GM04504 (cell line): Measurements from ENCODE around the gene FOXC1.

Source experiments
- DNase-seq: peaks from one replicate; pipeline ENCODE4 v3.0.0-alpha.2; 2012; ENCODE audit warnings: low read depth

Gene FOXC1

GRCh38 chr6:1609648-1610496 is at the start of gene FOXC1:
TSS of gene FOXC1 (plus strand) at chr6:1609915. CDS start at chr6:1610446, 531 bp downstream.
- DNase-seq: peak; percentile 74

- DNase-seq: no peak
Observed at GRCh38 chr6:1560281-1561058, 49.2 kb upstream of the FOXC1 start.

- no peak for DNase-seq
Observed at GRCh38 chr6:1561355-1561754, 48.4 kb upstream of the FOXC1 start.

- no peak for DNase-seq
Observed at GRCh38 chr6:1562171-1562955, 47.4 kb upstream of the FOXC1 start.

- no peak for DNase-seq
Observed at GRCh38 chr6:1569377-1569776, 40.3 kb upstream of the FOXC1 start.

GRCh38 chr6:1570848-1571247 is 38.9 kb upstream of the FOXC1 start:
- DNase-seq: no peak

GRCh38 chr6:1572892-1573291 is 36.8 kb upstream of the FOXC1 start:
- DNase-seq: no peak

- DNase-seq: no peak
Observed at GRCh38 chr6:1574083-1574761, 35.5 kb upstream of the FOXC1 start.

GRCh38 chr6:1574890-1575209 is 34.9 kb upstream of the FOXC1 start:
- no peak for DNase-seq

- DNase-seq: no peak
Observed at GRCh38 chr6:1575210-1576041, 34.3 kb upstream of the FOXC1 start.

- DNase-seq: no peak
Observed at GRCh38 chr6:1576166-1576565, 33.5 kb upstream of the FOXC1 start.

- no peak for DNase-seq
Observed at GRCh38 chr6:1576711-1577110, 33.0 kb upstream of the FOXC1 start.

GRCh38 chr6:1577146-1577680 is 32.5 kb upstream of the FOXC1 start:
- no peak for DNase-seq

- DNase-seq: no peak
Observed at GRCh38 chr6:1577896-1578745, 31.6 kb upstream of the FOXC1 start.

GRCh38 chr6:1579096-1579495 is 30.6 kb upstream of the FOXC1 start:
- DNase-seq: no peak

GRCh38 chr6:1580109-1580508 is 29.6 kb upstream of the FOXC1 start:
- no peak for DNase-seq

GRCh38 chr6:1580585-1580984 is 29.1 kb upstream of the FOXC1 start:
- no peak for DNase-seq

- DNase-seq: no peak
Observed at GRCh38 chr6:1581120-1581991, 28.4 kb upstream of the FOXC1 start.

GRCh38 chr6:1584146-1584545 is 25.6 kb upstream of the FOXC1 start:
- DNase-seq: no peak
